ENCODE results near the gene ARHGEF40. TPM values are rescaled to one million over a fixed set of nuclear protein-coding genes. Genes with fewer than 3 reads are reported as not detected.
A peak's percentile ranks its signal among the peaks of the same experiment; 100 is the strongest.

Gene ARHGEF40
- total and polyA plus RNA-seq, 8 donors: 11.0 to 171 (median 33.1) TPM

GRCh38 chr14:21091821-21092272 is 21.7 kb downstream of the ARHGEF40 start:
- 89 to 94% (median 91%) methylated on average over 28 to 42 of the region's 42 CpGs for WGBS, 5 donors
- peaks cover 0 to 63% (median 25%) of the 10 kb centered on the region in 4 donors for H3K4me1 ChIP-seq
- intact Hi-C loops (cut with DNase I; ENCODE audit: low total_unique reads): no loop called here
- H3K9me3 ChIP-seq: no peaks in the 10 kb centered on the region
- H3K4me3 ChIP-seq: peak overlapping the region in 1 of 4 donors; percentile 13
- H3K36me3 ChIP-seq: peaks cover 14 to 59% (median 54%) of the 10 kb centered on the region in 4 donors
- no peaks in the 10 kb centered on the region for H3K27me3 ChIP-seq
- no peak for DNase-seq
- peak overlapping the region in 2 of 5 donors; percentile 34 to 56 for H3K27ac ChIP-seq
- no peak for TF ChIP-seq EP300 (IDR thresholded peaks at IDR 0.05)
- TF ChIP-seq POLR2A (IDR thresholded peaks at IDR 0.05): no peak
- no peak for TF ChIP-seq POLR2AphosphoS5 (IDR thresholded peaks at IDR 0.05)
- TF ChIP-seq CTCF (IDR thresholded peaks at IDR 0.05): no peak

DNA sequence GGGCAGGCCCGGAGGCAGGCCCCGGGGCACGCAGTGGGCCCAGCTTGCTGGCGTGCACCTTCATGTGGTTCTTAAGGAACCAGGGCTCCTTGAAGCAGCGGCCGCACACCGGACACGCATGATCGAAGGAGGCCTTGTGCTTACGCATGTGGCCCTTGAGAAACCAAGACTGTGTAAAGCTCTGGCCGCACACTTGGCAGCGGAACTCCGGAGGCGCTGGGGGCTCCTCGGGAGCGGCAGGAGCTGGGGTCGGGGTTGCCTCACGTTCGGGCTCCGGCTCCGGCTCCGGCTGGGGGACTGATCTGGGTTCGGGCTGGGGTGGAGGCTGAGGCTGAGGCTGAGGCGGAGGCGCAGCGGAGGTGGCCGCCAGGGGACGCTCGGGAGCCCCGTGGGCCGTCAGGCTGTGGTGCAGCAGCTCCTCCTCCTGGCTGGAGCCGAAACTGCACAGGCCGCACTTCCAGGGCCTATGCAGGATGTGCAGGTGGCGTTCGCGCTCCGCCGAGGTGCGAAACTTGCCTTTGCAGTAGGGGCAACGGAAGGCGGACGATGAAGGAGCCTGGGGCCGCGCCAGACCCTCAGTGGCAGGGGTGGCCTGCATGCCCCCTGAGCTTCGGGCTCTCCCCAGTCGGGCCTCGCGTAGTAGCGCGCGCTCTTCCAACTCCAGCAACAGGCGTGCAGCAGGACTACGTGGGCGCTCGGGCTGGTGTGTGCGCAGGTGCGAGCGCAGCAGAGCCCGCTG is 22.3 kb downstream of the ARHGEF40 start:
- Histone ChIP-seq H3K4me3 (peak overlapping the region in 1 of 4 donors; percentile 13), H3K36me3 (peaks cover 14 to 55% (median 51%) of the 10 kb centered on the region in 4 donors), H3K4me1 (peaks cover 5 to 63% (median 28%) of the 10 kb centered on the region in 4 donors), H3K27me3 (no peaks in the 10 kb centered on the region), H3K27ac (peak overlapping the region in 2 of 5 donors; percentile 34 to 56), H3K9me3 (no peaks in the 10 kb centered on the region)
- WGBS, 5 donors: 46 to 63% (median 47%) methylated on average over 29 to 59 of the region's 59 CpGs
- intact Hi-C loops (cut with DNase I; ENCODE audit: low total_unique reads): no loop called here
- TF ChIP-seq EP300 (IDR thresholded peaks at IDR 0.05) (no peak), CTCF (IDR thresholded peaks at IDR 0.05) (peak in 6 of 7 experiments; percentile 89 to 100 (median 100)), POLR2AphosphoS5 (IDR thresholded peaks at IDR 0.05) (peak; percentile 26 to 80 (median 37)), POLR2A (IDR thresholded peaks at IDR 0.05) (no peak)
- DNase-seq: peak; percentile 90 to 94

DNA sequence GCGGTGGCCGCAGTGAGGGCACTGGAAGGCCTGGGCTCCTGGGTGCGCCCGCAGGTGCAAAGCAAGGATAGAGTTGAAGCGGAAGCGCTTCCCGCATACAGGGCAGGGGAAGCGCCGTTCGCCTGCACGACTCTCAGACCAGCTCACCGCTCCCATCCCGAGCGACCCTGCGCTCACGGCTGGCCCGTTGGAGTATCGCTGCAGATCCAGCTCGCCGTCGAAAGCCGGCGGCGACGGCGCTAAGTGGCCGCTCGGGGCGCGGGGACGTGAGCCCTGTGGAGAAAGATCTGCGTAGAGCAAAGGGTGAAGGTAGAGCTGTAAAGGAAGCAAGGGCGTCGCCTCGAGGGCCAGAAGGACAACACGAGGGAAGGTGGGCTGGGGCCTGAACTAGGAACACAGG is 22.9 kb downstream of the ARHGEF40 start:
- DNase-seq: no peak
- Histone ChIP-seq H3K4me3 (no peak overlapping the region), H3K27me3 (no peaks in the 10 kb centered on the region), H3K36me3 (peaks cover 14 to 55% (median 45%) of the 10 kb centered on the region in 4 donors), H3K9me3 (no peaks in the 10 kb centered on the region), H3K4me1 (peaks cover 9 to 62% (median 31%) of the 10 kb centered on the region in 4 donors), H3K27ac (peak overlapping the region in 1 of 5 donors; percentile 34)
- intact Hi-C loops (cut with DNase I; ENCODE audit: low total_unique reads): no loop called here
- TF ChIP-seq POLR2A (IDR thresholded peaks at IDR 0.05) (no peak), CTCF (IDR thresholded peaks at IDR 0.05) (no peak), POLR2AphosphoS5 (IDR thresholded peaks at IDR 0.05) (no peak), EP300 (IDR thresholded peaks at IDR 0.05) (no peak)
- 83 to 88% (median 85%) methylated on average over 36 of the region's 36 CpGs for WGBS, 5 donors

- peak in 1 of 2 donors; percentile 74 for DNase-seq
- TF ChIP-seq POLR2AphosphoS5 (IDR thresholded peaks at IDR 0.05) (no peak), CTCF (IDR thresholded peaks at IDR 0.05) (no peak), EP300 (IDR thresholded peaks at IDR 0.05) (no peak), POLR2A (IDR thresholded peaks at IDR 0.05) (no peak)
- intact Hi-C loops (cut with DNase I; ENCODE audit: low total_unique reads): no loop called here
- Histone ChIP-seq H3K27ac (no peak overlapping the region), H3K27me3 (no peaks in the 10 kb centered on the region), H3K9me3 (no peaks in the 10 kb centered on the region), H3K36me3 (peaks cover 14 to 45% (median 35%) of the 10 kb centered on the region in 4 donors), H3K4me3 (no peak overlapping the region), H3K4me1 (peaks cover 9 to 65% (median 36%) of the 10 kb centered on the region in 4 donors)
- 57 to 80% (median 68%) methylated on average over 6 to 7 of the region's 7 CpGs for WGBS, 5 donors
These were observed 23.9 kb downstream of the ARHGEF40 start for GRCh38 chr14:21093769-21094681.
